BLaER1 treated with 17β-estradiol and CSF1 and Interleukin-3, amounts not matched to agents 10 nM and 100 nM (cell line): ENCODE data around the gene PARP2.

Experiments
- H3K27ac ChIP-seq, 11 experiments: shearing (Covaris generic); formaldehyde crosslinking; 2 replicates each; pipeline ENCODE4 v1.8.1; 2022
- H3K27me3 ChIP-seq, 11 experiments: shearing (Covaris generic); formaldehyde crosslinking; 2 replicates each; pipeline ENCODE4 v1.8.1; 2022
- H3K36me3 ChIP-seq, 11 experiments: shearing (Covaris generic); formaldehyde crosslinking; 2 replicates each; pipeline ENCODE4 v1.8.1; 2022
- H3K4me1 ChIP-seq, 10 experiments: shearing (Covaris generic); formaldehyde crosslinking; 2 replicates each; pipeline ENCODE4 v1.8.1; 2022
- H3K4me2 ChIP-seq, 11 experiments: shearing (Covaris generic); formaldehyde crosslinking; 2 replicates each; pipeline ENCODE4 v1.8.1; 2022
- H3K4me3 ChIP-seq, 10 experiments: shearing (Covaris generic); formaldehyde crosslinking; 2 replicates each; pipeline ENCODE4 v1.8.1; 2022
- H3K9ac ChIP-seq, 11 experiments: shearing (Covaris generic); formaldehyde crosslinking; 2 replicates each; pipeline ENCODE4 v1.8.1; 2022
- H3K9me3 ChIP-seq, 11 experiments: shearing (Covaris generic); formaldehyde crosslinking; replicated peaks in 1 of 11; 2 replicates each; pipeline ENCODE4 v1.8.1; 2022
- H4K20me1 ChIP-seq, 11 experiments: shearing (Covaris generic); formaldehyde crosslinking; 2 replicates each; pipeline ENCODE4 v1.8.1; 2022
- Cebpa-rat ChIP-seq, 11 experiments: shearing (Covaris generic); IDR thresholded peaks; 2 replicates each; pipeline ENCODE4 v1.8.1; 2022

Gene PARP2

DNA sequence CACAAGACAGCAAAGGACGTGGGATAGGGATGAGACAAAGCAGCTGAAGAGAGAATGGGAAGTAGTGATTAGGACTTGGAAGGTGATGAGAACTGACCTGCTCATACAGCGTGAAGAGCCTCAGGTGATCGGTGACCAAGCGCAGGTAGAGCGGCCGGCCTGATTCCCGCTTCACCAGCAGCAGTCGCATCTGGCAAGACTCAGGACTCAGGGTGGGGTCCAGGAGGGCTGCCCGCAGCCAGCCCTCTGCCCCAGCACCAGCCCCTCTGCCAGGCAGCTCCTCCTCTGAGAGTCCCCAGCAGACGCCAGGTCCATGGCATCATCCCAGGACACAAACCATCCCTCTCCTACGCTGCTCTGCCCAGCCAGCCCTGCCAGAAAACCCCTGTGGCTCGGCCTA, 39.1 kb downstream of the PARP2 start:
- Histone ChIP-seq H3K27ac (no peak overlapping the region), H3K4me2 (no peak overlapping the region), H3K36me3 (peaks cover 98 to 100% (median 99%) of the 10 kb centered on the region in 11 experiments), H4K20me1 (peaks cover 0 to 58% (median 0%) of the 10 kb centered on the region in 11 experiments; a peak in 4 of 22 replicates), H3K4me1 (peaks cover 0 to 4% (median 2%) of the 10 kb centered on the region in 10 experiments; a peak in 8 of 20 replicates), H3K9me3 (no peaks in the 10 kb centered on the region), H3K9ac (no peak overlapping the region), H3K27me3 (no peaks in the 10 kb centered on the region), H3K4me3 (no peak overlapping the region)
- TF ChIP-seq Cebpa-rat (IDR thresholded peaks at IDR 0.05) = no peak

DNA sequence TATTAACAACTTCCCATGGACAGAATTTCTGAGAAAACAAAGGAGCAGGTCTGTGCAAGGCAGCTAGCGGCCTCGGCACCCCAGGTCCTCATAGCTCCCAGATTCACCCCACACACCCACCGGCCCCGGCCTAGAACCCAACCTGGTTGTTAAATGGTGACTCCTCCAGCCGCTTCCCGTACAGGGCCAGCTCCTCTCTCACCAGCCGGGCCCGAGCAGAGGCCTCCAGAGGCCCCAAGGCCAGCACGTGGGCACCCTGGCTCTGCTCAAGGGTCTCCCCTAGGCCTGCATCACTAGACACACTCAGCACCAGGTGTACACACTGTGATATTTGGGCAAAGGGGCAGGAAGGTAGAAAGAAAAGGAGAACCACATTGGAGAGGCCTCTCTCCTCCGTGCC, 39.6 kb downstream of the PARP2 start:
- H3K27ac ChIP-seq = no peak overlapping the region
- no peaks in the 10 kb centered on the region for H3K27me3 ChIP-seq
- H3K9me3 ChIP-seq = no peaks in the 10 kb centered on the region
- H3K4me3 ChIP-seq = no peak overlapping the region
- H3K9ac ChIP-seq = no peak overlapping the region
- peaks cover 98 to 100% (median 99%) of the 10 kb centered on the region in 11 experiments for H3K36me3 ChIP-seq
- H3K4me1 ChIP-seq = peaks cover 0 to 9% (median 4%) of the 10 kb centered on the region in 10 experiments; a peak in 9 of 20 replicates
- no peak for TF ChIP-seq Cebpa-rat (IDR thresholded peaks at IDR 0.05)
- peaks cover 0 to 52% (median 0%) of the 10 kb centered on the region in 11 experiments; a peak in 4 of 22 replicates for H4K20me1 ChIP-seq
- H3K4me2 ChIP-seq = no peak overlapping the region

DNA sequence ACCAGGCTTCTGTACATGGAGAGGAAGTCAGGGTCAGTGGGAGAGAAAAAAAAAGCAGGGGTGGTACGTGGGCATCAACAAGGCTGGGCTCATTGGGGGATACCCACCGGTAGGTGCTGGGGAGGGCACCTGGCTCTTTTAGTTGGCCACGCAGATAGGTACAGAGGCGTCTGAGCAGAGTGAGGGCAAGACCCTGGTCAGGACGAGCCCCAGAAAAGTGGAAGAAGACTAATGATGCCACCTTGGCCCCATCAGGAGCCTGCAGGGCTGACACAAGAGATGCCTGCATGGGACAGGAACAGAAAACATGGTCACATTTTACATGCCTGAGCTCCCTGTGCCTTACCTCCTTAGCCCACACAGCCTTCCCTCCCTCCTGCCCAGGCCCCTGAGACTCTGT, 40.2 kb downstream of the PARP2 start:
- no peak for TF ChIP-seq Cebpa-rat (IDR thresholded peaks at IDR 0.05)
- H3K4me2 ChIP-seq = no peak overlapping the region
- no peaks in the 10 kb centered on the region for H3K27me3 ChIP-seq
- H3K36me3 ChIP-seq = peaks cover 98 to 100% (median 99%) of the 10 kb centered on the region in 11 experiments
- H3K9me3 ChIP-seq = no peaks in the 10 kb centered on the region
- H4K20me1 ChIP-seq = peaks cover 0 to 46% (median 0%) of the 10 kb centered on the region in 11 experiments; a peak in 4 of 22 replicates
- H3K4me1 ChIP-seq = peaks cover 0 to 15% (median 6%) of the 10 kb centered on the region in 10 experiments; a peak in 9 of 20 replicates
- no peak overlapping the region for H3K27ac ChIP-seq
- H3K4me3 ChIP-seq = no peak overlapping the region
- H3K9ac ChIP-seq = no peak overlapping the region

DNA sequence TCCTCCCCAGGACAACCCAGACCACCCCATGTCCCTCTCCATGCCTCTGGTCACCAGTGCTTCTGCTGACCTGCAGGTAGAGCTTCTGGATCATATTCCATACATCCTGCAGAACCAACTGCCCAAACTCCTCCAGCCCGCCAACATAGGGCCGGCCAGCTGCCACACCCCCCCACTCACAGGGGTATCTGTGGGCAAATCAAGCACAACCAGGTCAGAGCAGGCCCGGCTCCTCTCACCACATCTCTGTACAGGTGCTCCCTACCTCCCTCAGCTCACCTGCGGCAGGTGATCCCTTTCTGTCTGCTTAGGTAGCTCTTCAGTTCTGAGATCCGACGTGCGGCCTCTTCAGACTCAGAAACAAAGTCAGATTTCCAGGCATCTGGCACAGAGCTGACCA, 40.9 kb downstream of the PARP2 start:
- no peaks in the 10 kb centered on the region for H3K9me3 ChIP-seq
- H3K27me3 ChIP-seq = no peaks in the 10 kb centered on the region
- H3K4me3 ChIP-seq = no peak overlapping the region
- no peak overlapping the region for H3K4me2 ChIP-seq
- H3K4me1 ChIP-seq = peaks cover 0 to 18% (median 6%) of the 10 kb centered on the region in 10 experiments; a peak in 9 of 20 replicates
- peaks cover 98 to 100% (median 99%) of the 10 kb centered on the region in 11 experiments for H3K36me3 ChIP-seq
- H3K27ac ChIP-seq = no peak overlapping the region
- peaks cover 0 to 46% (median 0%) of the 10 kb centered on the region in 11 experiments; a peak in 3 of 22 replicates for H4K20me1 ChIP-seq
- no peak for TF ChIP-seq Cebpa-rat (IDR thresholded peaks at IDR 0.05)
- no peak overlapping the region for H3K9ac ChIP-seq

DNA sequence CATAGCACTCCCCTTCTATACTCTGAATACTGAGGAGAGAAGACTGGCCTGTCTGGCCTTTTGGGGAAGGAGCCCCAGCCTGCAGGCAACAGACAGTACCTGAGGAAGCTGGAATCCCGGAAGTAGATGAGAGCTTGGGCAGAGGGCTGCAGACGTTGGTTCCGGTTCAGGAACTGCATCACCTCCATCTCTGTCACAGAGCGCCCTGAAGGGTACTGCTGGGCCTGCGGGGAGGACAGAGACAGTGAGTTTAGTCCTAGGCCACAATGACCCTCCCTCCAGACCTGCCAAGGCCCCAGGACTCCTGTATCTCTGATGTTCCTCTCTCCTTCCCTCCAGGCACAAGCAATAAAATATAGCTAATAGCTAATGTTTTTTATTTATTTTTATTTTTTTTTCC, 41.5 kb downstream of the PARP2 start:
- Histone ChIP-seq H3K36me3 (peaks cover 98 to 100% (median 99%) of the 10 kb centered on the region in 11 experiments), H3K27ac (no peak overlapping the region), H3K4me1 (peaks cover 0 to 18% (median 6%) of the 10 kb centered on the region in 10 experiments; a peak in 9 of 20 replicates), H3K4me2 (no peak overlapping the region), H3K9me3 (no peaks in the 10 kb centered on the region), H3K4me3 (no peak overlapping the region), H3K9ac (no peak overlapping the region), H3K27me3 (no peaks in the 10 kb centered on the region), H4K20me1 (peaks cover 0 to 46% (median 0%) of the 10 kb centered on the region in 11 experiments; a peak in 3 of 22 replicates)
- TF ChIP-seq Cebpa-rat (IDR thresholded peaks at IDR 0.05) = no peak

DNA sequence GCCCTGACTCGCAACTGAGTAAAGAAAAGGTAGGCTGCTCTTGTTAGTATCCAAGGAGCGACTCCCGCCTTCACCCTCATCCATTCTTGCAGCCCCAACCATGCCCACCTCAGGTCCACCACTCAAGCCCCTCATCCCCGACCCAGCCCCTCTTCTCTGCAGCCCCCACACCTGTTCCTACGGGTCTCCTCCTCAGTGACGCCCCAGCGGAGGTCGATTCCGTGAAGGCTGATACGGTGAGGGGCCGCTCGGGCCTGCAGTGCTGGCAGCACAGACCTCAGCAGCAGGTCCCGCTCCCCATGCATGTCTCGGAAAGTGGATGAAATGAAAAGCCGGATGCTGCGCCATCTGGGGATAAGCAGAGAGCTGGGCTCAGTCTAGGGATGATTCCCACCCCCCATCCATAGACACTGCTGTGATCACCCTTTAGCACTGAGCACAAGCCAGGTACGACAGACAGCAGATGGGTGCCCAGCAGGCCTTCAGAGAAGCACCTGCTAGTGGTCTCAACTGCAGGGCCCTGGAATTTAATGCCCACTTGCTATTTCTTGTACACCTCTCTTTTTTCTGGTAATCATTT, 42.9 kb downstream of the PARP2 start:
- Histone ChIP-seq H4K20me1 (peaks cover 0 to 44% (median 0%) of the 10 kb centered on the region in 11 experiments; a peak in 3 of 22 replicates), H3K36me3 (peaks cover 98 to 100% (median 99%) of the 10 kb centered on the region in 11 experiments), H3K9me3 (no peaks in the 10 kb centered on the region), H3K27me3 (no peaks in the 10 kb centered on the region), H3K9ac (no peak overlapping the region), H3K4me1 (peaks cover 0 to 18% (median 6%) of the 10 kb centered on the region in 10 experiments; a peak in 9 of 20 replicates), H3K4me3 (no peak overlapping the region), H3K27ac (no peak overlapping the region), H3K4me2 (no peak overlapping the region)
- TF ChIP-seq Cebpa-rat (IDR thresholded peaks at IDR 0.05) = no peak

DNA sequence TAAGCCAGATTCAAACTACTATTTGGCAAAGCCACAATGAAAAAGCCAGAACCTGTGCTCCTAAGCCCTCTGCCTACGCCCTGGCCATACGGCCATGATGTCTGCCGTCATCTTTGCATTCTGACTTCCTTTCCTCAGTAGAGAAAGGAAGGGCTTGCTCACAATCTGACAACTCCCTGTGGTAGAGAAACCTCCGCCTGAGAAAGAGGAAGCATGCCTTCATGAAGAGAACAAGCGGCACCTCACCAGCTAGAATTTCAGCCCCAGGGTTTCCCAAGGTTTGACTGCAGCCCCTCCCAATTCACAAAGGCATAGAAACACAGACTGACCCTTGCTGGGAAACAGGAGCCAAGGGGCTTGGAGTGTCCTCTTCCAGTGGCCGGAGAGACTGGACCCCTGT, 44.1 kb downstream of the PARP2 start:
- Histone ChIP-seq H3K4me3 (no peak overlapping the region), H3K4me2 (peak overlapping the region in 3 of 11 experiments; percentile 35 to 56 (median 37); a peak in 6 of 22 replicates), H3K27me3 (no peaks in the 10 kb centered on the region), H4K20me1 (peaks cover 0 to 32% (median 0%) of the 10 kb centered on the region in 11 experiments; a peak in 4 of 22 replicates), H3K4me1 (peaks cover 0 to 18% (median 6%) of the 10 kb centered on the region in 10 experiments; a peak in 9 of 20 replicates), H3K27ac (peak overlapping the region in 2 of 11 experiments; percentile 1 to 38; a peak in 4 of 22 replicates), H3K9me3 (no peaks in the 10 kb centered on the region), H3K36me3 (peaks cover 98 to 100% (median 99%) of the 10 kb centered on the region in 11 experiments), H3K9ac (no peak overlapping the region)
- no peak for TF ChIP-seq Cebpa-rat (IDR thresholded peaks at IDR 0.05)

DNA sequence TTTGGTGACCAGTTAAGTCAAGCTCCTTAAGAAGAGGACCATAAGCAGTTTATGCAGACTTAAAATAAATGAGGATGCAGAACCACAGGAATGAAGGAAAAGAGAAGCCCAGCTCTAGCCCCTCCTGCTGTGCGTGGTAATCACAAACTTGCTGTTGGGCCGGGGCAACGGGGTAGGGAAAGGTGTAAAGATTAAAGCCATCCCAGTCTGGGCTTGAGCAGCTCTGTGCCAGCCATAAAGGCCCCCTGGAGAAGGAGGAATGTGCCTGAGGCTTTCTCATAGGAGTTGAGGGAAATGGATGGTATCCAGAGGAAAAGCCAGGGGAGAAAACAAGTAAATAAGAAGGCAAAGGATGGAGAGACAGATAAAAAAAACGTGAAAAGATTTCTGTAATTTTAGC, 44.7 kb downstream of the PARP2 start:
- Histone ChIP-seq H3K36me3 (peaks cover 97 to 100% (median 99%) of the 10 kb centered on the region in 11 experiments), H3K27me3 (no peaks in the 10 kb centered on the region)
- no peak for TF ChIP-seq Cebpa-rat (IDR thresholded peaks at IDR 0.05)

DNA sequence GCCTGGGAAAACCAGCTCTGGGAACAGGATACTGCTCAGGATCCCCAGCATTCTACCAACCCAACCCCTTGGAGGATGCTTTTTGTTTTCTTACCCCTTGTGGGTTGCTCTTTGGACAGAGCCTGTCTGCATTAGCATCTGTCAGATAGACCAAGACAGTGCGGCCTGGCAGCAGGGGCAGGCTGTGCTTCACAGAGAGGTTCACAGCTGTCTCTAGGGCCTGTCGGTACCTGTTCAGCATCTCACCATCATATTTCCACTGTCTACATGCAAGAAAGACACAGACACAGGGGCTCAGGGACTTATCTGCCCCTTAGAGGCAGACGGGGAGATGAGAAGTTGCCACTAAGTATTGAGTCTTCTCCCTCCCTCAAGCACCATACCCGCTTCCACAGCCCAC, 48.1 kb downstream of the PARP2 start:
- Histone ChIP-seq H3K4me1 (peaks cover 0 to 18% (median 6%) of the 10 kb centered on the region in 10 experiments; a peak in 9 of 20 replicates), H3K9ac (no peak overlapping the region), H3K36me3 (peaks cover 96 to 100% (median 99%) of the 10 kb centered on the region in 11 experiments), H3K4me2 (no peak overlapping the region), H3K9me3 (no peaks in the 10 kb centered on the region), H4K20me1 (peaks cover 0 to 22% (median 0%) of the 10 kb centered on the region in 11 experiments; a peak in 5 of 22 replicates), H3K4me3 (no peak overlapping the region), H3K27ac (no peak overlapping the region), H3K27me3 (no peaks in the 10 kb centered on the region)
- no peak for TF ChIP-seq Cebpa-rat (IDR thresholded peaks at IDR 0.05)

More for the DNA sequence above, 44.7 kb downstream of the PARP2 start:
- Histone ChIP-seq H3K4me2 (peak overlapping the region in 3 of 11 experiments; percentile 35 to 56 (median 37); a peak in 6 of 22 replicates), H3K27ac (peak overlapping the region in 2 of 11 experiments; percentile 1 to 38; a peak in 2 of 22 replicates), H3K4me1 (peaks cover 0 to 18% (median 6%) of the 10 kb centered on the region in 10 experiments; a peak in 9 of 20 replicates), H3K9ac (no peak overlapping the region), H3K9me3 (no peaks in the 10 kb centered on the region), H4K20me1 (peaks cover 0 to 26% (median 0%) of the 10 kb centered on the region in 11 experiments; a peak in 3 of 22 replicates), H3K4me3 (no peak overlapping the region)
